ENCODE measurements around the gene TDRD6.

- no peak for TF ChIP-seq EP300 (IDR thresholded peaks at IDR 0.05; ENCODE audit: borderline replicate concordance)
- no peak for TF ChIP-seq MAX (IDR thresholded peaks at IDR 0.05)
- TF ChIP-seq YY1 (IDR thresholded peaks at IDR 0.05; ENCODE audit: low read depth): no peak
- TF ChIP-seq CREB1 (IDR thresholded peaks at IDR 0.05; ENCODE audit: low read depth): no peak
- no peak for TF ChIP-seq CEBPB (IDR thresholded peaks at IDR 0.05)
- TF ChIP-seq NFIC (IDR thresholded peaks at IDR 0.05): no peak
- no peak for TF ChIP-seq RAD21 (IDR thresholded peaks at IDR 0.05; ENCODE audit: low read depth)
- no peak for TF ChIP-seq TAF1 (IDR thresholded peaks at IDR 0.05; ENCODE audit: low read depth)
- TF ChIP-seq REST (IDR thresholded peaks at IDR 0.05; ENCODE audit: low read depth): no peak
- no peak for TF ChIP-seq TEAD4 (IDR thresholded peaks at IDR 0.05)
- no peak for TF ChIP-seq EGR1 (IDR thresholded peaks at IDR 0.05)
- TF ChIP-seq FOXM1 (IDR thresholded peaks at IDR 0.05; ENCODE audit: borderline replicate concordance, low read depth): no peak
- no peak for TF ChIP-seq TCF12 (IDR thresholded peaks at IDR 0.05; ENCODE audit: low read depth)
- no peak for TF ChIP-seq ZBTB7A (IDR thresholded peaks at IDR 0.05; ENCODE audit: low read depth)
Measured at GRCh38 chr6:46655803-46656202, 31.9 kb upstream of the TDRD6 start.

Measured in Ishikawa (cell line).